Thyroid gland (tissue), 4 donors: ENCODE measurements around the gene FBXO45.

Experiments
- POLR2A ChIP-seq, 2 donors: fragments of 450-650 bp; IDR thresholded peaks; one replicate each; pipeline ENCODE4 v1.6.1; 2017; ENCODE audit warnings: antibody characterized with exemption in 2 of 2, mild to moderate bottlenecking in 2 of 2, moderate library complexity in 1 of 2
- TF ChIP-seq, protein P1 (sequence below), 6 experiments: fragments of 200-600 bp in 3 of 6; fragments of 450-650 bp in 3 of 6; sonication (generic) in 3 of 6; IDR thresholded peaks; one replicate each; pipeline ENCODE4 v1.5.1; 2016 to 2019; ENCODE audit warnings: antibody characterized with exemption in 6 of 6, mild to moderate bottlenecking in 2 of 6, inconsistent platforms in 1 of 6, moderate library complexity in 1 of 6

DNA sequence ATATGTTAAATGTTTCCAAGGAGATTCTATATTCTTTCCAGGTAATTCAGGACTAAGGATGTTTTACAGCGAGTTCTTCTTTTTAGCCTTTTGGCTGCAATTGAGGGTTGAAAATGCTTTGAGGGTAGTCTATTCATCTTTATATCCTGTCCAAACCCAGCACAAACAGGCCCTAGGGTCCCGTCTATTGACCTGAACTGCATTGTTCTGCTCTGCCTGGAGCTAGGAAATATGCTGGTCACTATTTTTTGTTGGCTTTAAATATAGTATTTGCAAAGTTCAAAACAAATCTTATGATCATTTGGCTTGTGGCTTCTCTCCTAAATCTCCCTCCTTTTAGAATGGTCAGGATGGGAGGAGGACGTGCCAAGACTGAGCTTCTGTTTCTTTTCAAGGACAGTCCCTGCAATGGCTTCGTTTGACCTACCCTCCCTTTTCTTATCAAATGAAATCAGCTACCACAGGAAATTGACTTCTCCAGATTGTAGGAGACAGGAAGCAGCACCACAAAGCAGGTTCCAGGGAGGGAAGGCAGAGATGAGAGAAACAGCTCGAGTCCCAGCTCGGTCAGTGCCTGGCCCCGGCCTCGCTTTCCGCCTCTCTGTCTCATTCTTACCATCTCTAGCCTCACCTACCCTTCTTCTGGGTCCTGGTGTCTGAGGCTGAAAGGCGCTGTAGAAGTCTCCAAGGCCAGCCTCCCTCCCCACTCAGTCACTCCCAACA, 43.5 kb downstream of the FBXO45 start:
- TF ChIP-seq, protein P1, sequence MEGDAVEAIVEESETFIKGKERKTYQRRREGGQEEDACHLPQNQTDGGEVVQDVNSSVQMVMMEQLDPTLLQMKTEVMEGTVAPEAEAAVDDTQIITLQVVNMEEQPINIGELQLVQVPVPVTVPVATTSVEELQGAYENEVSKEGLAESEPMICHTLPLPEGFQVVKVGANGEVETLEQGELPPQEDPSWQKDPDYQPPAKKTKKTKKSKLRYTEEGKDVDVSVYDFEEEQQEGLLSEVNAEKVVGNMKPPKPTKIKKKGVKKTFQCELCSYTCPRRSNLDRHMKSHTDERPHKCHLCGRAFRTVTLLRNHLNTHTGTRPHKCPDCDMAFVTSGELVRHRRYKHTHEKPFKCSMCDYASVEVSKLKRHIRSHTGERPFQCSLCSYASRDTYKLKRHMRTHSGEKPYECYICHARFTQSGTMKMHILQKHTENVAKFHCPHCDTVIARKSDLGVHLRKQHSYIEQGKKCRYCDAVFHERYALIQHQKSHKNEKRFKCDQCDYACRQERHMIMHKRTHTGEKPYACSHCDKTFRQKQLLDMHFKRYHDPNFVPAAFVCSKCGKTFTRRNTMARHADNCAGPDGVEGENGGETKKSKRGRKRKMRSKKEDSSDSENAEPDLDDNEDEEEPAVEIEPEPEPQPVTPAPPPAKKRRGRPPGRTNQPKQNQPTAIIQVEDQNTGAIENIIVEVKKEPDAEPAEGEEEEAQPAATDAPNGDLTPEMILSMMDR (IDR thresholded peaks at IDR 0.05), result no peak
- TF ChIP-seq POLR2A (IDR thresholded peaks at IDR 0.05), result no peak
